A673 (cell line): ENCODE results near the gene TMEM138. TPM values are rescaled to one million over a fixed set of nuclear protein-coding genes. Genes with fewer than 3 reads are reported as not detected.

Experiments
- BruUV-seq: library from RNA; stranded (reverse); fragments of 400-500 nt; replicated peaks from 2 replicates; lab custom pipeline; 2021; lab: Mats Ljungman, UMichigan
- CTCF ChIA-PET: fragments of 300-600 bp; sonication (Branson Sonifier 250); formaldehyde crosslinking; loops from one replicate; lab custom pipeline; 2022; ENCODE audit warnings: antibody characterized with exemption; lab: Charles Lee
- POLR2A ChIA-PET: fragments of 300-600 bp; sonication (Branson Sonifier 250); formaldehyde crosslinking; loops from one replicate; lab custom pipeline; 2022; ENCODE audit warnings: antibody characterized with exemption; ENCODE audit not compliant: low non-redundant PET; lab: Charles Lee
- DNase-seq: peaks from one replicate; pipeline ENCODE4 v3.0.0-alpha.2; 2015; ENCODE audit warnings: low spot score
- H3K27ac ChIP-seq: fragments of 200-600 bp; sonication (generic); 2 replicates; pipeline ENCODE4 v1.5.1; 2016; ENCODE audit warnings: mixed run types, low read depth, mild to moderate bottlenecking, mixed read lengths, antibody characterized with exemption, low read length; ENCODE audit not compliant: poor library complexity, severe bottlenecking
- H3K27me3 ChIP-seq: fragments of 200-600 bp; sonication (generic); replicated peaks from 2 replicates; pipeline ENCODE4 v1.6.1; 2017; ENCODE audit warnings: mixed run types, low read depth, mild to moderate bottlenecking, mixed read lengths, antibody characterized with exemption, low read length; ENCODE audit not compliant: insufficient read depth, poor library complexity
- H3K36me3 ChIP-seq: fragments of 200-600 bp; sonication (generic); 2 replicates; pipeline ENCODE4 v1.6.1; 2016; ENCODE audit warnings: mixed run types, mild to moderate bottlenecking, mixed read lengths, antibody characterized with exemption, low read length; ENCODE audit not compliant: insufficient read depth, poor library complexity, severe bottlenecking
- H3K4me1 ChIP-seq: fragments of 200-600 bp; sonication (generic); 2 replicates; pipeline ENCODE4 v1.6.1; 2017; ENCODE audit warnings: mixed run types, mild to moderate bottlenecking, mixed read lengths, antibody characterized with exemption, low read length; ENCODE audit not compliant: insufficient read depth, poor library complexity, severe bottlenecking
- H3K4me3 ChIP-seq: fragments of 200-600 bp; sonication (generic); 2 replicates; pipeline ENCODE4 v1.5.1; 2016; ENCODE audit warnings: low read depth, mixed run types, mild to moderate bottlenecking, mixed read lengths, low read length; ENCODE audit not compliant: poor library complexity, severe bottlenecking
- H3K9me3 ChIP-seq: fragments of 200-600 bp; sonication (generic); 2 replicates; pipeline ENCODE4 v1.6.1; 2016; ENCODE audit warnings: mixed run types, low read depth, mild to moderate bottlenecking, mixed read lengths, antibody characterized with exemption, low read length; ENCODE audit not compliant: poor library complexity, severe bottlenecking
- EZH2 ChIP-seq: fragments of 200-600 bp; sonication (generic); IDR thresholded peaks from 2 replicates; pipeline ENCODE4 v1.6.1; 2017; ENCODE audit warnings: borderline replicate concordance, low read depth, mild to moderate bottlenecking, mixed read lengths, antibody characterized with exemption, low read length; ENCODE audit not compliant: poor library complexity, severe bottlenecking
- intact Hi-C: fragments of 100-400 bp; cut with micrococcal nuclease; formaldehyde crosslinking; loops from one replicate; pipeline ENCODE4 v1.10.0; 2022; ENCODE audit not compliant: unreplicated experiment
- total RNA-seq: library from RNA; stranded (reverse); gene quantifications from 2 replicates; pipeline ENCODE4 v1.2.3, GENCODE V29; 2021
- TF ChIP-seq, protein P1 (sequence below): fragments of 300-800, 200-600 bp; sonication (generic); conservative IDR thresholded peaks from 2 replicates; pipeline ENCODE4 v1.5.1; 2017; ENCODE audit warnings: low read depth, mild to moderate bottlenecking, antibody characterized with exemption, low read length, moderate library complexity, mixed read lengths

Gene TMEM138
- total RNA-seq, 1 experiment from 2014 or later: 82.8 TPM

DNA sequence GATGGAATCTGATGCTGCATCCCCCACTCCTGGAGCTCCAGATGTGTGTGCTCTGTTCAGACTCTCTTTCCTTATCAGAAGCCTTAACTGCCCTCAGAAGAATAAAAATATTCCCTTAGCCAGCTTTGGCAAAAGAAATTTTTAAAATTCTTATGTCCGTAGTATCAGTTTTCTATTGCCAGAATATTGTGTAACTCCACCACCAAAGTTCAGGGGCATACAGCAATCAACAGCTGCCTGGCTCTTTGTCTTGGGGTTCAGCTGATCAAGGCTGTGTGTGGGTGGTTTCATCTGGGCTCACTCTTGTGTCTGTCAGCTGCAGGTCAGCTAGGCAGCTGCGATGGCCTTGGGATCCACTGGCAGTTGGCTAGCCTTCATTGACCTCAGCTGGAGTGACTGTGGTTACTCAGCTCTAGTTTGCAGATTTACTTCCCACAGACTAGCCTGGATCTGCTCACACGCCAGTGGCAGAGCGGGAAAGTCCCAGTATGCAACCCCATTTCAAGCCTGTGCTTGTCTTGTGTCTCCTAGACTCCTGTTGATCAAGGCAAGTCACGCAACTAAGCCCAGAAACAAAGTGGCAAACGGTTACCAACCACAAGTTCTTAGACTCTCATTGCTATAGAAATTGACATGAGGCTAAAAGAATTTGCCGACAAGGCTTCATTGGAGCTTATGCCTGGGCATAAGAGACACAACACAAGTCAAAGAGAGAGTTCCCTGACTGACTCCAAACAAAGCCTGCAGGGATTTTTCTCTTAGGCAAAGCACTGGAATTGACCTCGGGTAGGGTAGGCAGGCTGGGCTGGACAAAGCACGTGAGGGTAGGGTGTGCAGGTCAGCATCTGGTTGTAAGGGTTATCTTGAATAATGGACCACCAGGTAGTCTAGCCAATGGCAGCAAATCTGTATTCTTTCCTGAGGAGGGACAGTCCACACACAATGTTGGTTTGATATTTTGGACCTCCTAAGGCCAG, 7.5 kb downstream of the TMEM138 start:
- no peaks in the 10 kb centered on the region for H3K4me1 ChIP-seq
- peaks cover 14% of the 10 kb centered on the region for H3K9me3 ChIP-seq
- CTCF ChIA-PET: no interaction called here
- no peak overlapping the region for H3K4me3 ChIP-seq
- no peak overlapping the region for H3K27ac ChIP-seq
- no peak for DNase-seq
- no TSS peak for BruUV-seq
- intact Hi-C loops: no loop called here
- no peak for TF ChIP-seq EZH2
- TF ChIP-seq, protein P1, sequence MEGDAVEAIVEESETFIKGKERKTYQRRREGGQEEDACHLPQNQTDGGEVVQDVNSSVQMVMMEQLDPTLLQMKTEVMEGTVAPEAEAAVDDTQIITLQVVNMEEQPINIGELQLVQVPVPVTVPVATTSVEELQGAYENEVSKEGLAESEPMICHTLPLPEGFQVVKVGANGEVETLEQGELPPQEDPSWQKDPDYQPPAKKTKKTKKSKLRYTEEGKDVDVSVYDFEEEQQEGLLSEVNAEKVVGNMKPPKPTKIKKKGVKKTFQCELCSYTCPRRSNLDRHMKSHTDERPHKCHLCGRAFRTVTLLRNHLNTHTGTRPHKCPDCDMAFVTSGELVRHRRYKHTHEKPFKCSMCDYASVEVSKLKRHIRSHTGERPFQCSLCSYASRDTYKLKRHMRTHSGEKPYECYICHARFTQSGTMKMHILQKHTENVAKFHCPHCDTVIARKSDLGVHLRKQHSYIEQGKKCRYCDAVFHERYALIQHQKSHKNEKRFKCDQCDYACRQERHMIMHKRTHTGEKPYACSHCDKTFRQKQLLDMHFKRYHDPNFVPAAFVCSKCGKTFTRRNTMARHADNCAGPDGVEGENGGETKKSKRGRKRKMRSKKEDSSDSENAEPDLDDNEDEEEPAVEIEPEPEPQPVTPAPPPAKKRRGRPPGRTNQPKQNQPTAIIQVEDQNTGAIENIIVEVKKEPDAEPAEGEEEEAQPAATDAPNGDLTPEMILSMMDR: no peak
- no peaks in the 10 kb centered on the region for H3K27me3 ChIP-seq
- POLR2A ChIA-PET: no interaction called here
- H3K36me3 ChIP-seq: peaks cover 65% of the 10 kb centered on the region

DNA sequence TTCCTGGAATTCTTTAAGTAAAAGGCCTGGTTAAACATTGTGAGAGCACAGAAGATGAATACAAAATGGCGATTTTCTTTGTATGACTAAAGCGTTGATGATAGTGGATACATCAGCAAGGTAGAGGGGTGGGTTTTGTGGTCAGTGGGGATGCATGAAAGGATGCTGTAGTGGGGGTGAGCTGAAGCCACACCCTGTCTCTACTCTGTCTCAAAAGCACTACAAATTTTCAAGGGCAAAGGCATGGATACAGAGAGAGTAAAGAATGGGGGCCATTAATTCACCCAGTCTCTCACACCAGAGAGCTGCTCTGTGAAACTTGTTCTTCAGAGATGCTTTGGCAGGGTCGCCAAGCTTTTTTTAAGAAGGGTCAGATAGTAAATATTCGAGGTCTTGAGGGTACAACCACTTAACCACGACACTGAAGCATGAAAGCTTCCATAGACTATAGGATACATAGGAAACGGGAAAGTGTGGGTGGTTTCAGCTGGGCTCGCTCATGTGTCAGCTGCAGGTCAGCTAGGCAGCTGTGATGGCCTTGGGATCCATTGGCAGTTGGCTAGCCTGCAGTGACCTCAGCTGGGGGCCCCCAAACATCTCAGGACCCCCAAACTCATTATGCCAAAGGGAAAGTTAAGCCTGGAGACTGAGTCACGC, 8.3 kb downstream of the TMEM138 start:
- ChIA-PET POLR2A (no interaction called here), CTCF (no interaction called here)
- H3K27ac ChIP-seq: no peak overlapping the region
- H3K27me3 ChIP-seq: no peaks in the 10 kb centered on the region
- H3K4me3 ChIP-seq: no peak overlapping the region
- H3K36me3 ChIP-seq: peaks cover 58% of the 10 kb centered on the region
- TF ChIP-seq, protein P1: no peak
- TF ChIP-seq EZH2: no peak
- intact Hi-C loops: no loop called here
- no peak for DNase-seq
- H3K9me3 ChIP-seq: peaks cover 14% of the 10 kb centered on the region
- H3K4me1 ChIP-seq: no peaks in the 10 kb centered on the region
- no TSS peak for BruUV-seq

DNA sequence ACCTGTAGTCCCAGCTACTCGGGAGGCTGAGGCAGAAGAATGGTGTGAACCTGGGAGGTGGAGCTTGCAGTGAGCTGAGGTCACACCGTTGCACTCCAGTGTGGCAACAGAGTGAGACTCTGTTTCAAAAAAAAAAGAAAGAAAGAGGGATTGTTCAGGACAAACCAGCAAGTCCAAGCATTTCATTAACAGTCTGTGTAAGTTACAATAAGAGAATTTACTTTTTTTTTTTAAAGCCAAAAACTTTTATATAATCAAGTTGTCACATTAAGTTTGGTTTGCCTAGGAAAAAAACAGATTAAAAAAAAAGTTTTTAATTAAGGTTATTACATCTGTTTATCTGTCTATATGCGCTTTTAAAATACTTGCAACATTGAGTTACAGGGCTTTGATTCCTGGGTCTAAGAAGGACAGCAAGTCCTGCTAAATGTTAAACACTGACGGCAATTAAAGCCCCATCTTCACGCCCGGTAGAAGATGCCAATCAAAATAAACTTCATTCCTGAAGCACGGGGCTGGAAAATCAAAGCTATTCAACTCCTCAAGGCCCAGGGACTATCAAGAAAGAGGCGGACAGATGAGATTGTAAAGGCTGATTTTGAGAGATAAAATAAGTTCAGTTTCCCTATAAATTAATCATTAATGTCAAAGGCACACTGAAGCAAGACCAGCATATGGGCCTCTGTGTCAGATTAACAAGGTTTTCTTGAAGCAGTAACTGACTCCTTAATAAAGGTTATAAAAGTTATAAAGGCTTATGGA, 10.7 kb downstream of the TMEM138 start:
- TF ChIP-seq EZH2: no peak
- TF ChIP-seq, protein P1: no peak
- ChIA-PET POLR2A (no interaction called here), CTCF (no interaction called here)
- DNase-seq: no peak
- H3K27ac ChIP-seq: no peak overlapping the region
- H3K4me1 ChIP-seq: no peaks in the 10 kb centered on the region
- no peaks in the 10 kb centered on the region for H3K27me3 ChIP-seq
- H3K36me3 ChIP-seq: peaks cover 34% of the 10 kb centered on the region
- H3K4me3 ChIP-seq: no peak overlapping the region
- peaks cover 14% of the 10 kb centered on the region for H3K9me3 ChIP-seq
- BruUV-seq: no TSS peak
- intact Hi-C loops: no loop called here
